ENCODE measurements around the gene RBM4.
A peak's percentile ranks its signal among the peaks of the same experiment; 100 is the strongest.
"Not testable (repeated sequence)": the region's sequence is repeated elsewhere in the genome, so short reads cannot be mapped to it uniquely, and the experiment has no call there.

Gene RBM4, protein sequence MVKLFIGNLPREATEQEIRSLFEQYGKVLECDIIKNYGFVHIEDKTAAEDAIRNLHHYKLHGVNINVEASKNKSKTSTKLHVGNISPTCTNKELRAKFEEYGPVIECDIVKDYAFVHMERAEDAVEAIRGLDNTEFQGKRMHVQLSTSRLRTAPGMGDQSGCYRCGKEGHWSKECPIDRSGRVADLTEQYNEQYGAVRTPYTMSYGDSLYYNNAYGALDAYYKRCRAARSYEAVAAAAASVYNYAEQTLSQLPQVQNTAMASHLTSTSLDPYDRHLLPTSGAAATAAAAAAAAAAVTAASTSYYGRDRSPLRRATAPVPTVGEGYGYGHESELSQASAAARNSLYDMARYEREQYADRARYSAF

GRCh38 chr11:66638177-66639065 lies at the start of gene RBM4:
RBM4 (plus strand) TSS chr11:66638703; CDS start chr11:66639712, 1,009 bp downstream.
- peak; percentile 99 for DNase-seq (ENCODE audit: low read depth)

- DNase-seq (ENCODE audit: low read depth) = not testable (repeated sequence)
These were observed 49.2 kb upstream of the RBM4 start for GRCh38 chr11:66589315-66589714.

DNA sequence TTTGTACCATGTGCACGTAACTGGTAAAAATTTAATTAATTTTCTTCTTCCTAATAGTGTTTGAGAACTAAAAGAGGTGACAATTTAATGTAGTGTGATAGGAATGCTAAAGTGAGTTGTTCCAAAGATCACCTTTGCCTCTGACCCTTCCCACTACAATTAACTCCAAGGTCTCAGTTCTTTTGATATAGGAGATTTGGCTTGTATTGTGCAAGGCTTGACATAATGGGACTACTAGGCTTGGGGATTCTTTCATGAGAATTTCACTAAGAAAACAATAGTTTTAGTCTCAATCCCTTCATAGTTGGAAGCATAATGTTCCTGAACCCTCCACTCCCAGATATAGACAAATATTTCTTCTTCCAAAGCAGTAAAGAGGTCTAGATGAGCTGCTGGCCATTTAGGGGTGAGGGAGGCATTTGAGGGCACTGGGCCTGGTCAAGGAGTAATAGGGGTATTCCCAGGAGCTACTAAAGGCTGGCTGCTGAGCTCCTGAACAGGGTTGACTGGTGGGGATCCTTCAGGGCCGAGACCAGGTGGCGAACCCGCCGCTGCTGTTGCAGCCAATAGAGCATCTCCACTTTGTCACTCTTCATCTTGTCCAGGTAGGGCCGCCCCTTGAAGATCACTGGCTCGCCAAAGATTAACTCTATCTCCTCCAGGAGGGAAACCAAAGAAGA lies 48.4 kb upstream of the RBM4 start:
- DNase-seq (ENCODE audit: low read depth) = no peak

GRCh38 chr11:66591175-66591574 lies 47.3 kb upstream of the RBM4 start:
- DNase-seq (ENCODE audit: low read depth) = no peak

- DNase-seq (ENCODE audit: low read depth) = peak; percentile 67
These were observed 45.8 kb upstream of the RBM4 start, which contains the start of the genes CCDC87 and CCS for GRCh38 chr11:66592457-66593302. CCDC87 (minus strand) TSS chr11:66593063; CDS start chr11:66593015, 48 bp downstream. CCS (plus strand) TSS chr11:66593185; CDS start chr11:66593262, 77 bp downstream.

- DNase-seq (ENCODE audit: low read depth) = no peak
These were observed 45.2 kb upstream of the RBM4 start for GRCh38 chr11:66593303-66593635.

DNA sequence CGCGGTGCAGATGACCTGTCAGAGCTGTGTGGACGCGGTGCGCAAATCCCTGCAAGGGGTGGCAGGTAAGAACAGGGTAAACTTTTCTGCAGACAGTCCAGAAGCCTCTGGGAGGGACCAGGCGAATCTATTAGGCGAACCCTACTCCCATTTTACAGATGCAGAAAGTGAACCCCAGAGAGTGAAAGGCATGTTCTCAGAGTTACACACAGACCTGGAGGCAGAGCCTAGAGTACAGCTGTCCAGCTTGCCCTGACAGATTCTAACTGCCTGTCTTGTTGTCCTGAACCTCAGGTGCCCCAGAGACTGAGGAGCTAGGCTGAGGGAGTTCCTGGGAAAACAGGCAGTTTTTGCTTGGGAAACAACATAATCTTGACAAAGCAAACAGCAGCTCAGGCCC lies 44.9 kb upstream of the RBM4 start:
- DNase-seq (ENCODE audit: low read depth) = no peak

DNA sequence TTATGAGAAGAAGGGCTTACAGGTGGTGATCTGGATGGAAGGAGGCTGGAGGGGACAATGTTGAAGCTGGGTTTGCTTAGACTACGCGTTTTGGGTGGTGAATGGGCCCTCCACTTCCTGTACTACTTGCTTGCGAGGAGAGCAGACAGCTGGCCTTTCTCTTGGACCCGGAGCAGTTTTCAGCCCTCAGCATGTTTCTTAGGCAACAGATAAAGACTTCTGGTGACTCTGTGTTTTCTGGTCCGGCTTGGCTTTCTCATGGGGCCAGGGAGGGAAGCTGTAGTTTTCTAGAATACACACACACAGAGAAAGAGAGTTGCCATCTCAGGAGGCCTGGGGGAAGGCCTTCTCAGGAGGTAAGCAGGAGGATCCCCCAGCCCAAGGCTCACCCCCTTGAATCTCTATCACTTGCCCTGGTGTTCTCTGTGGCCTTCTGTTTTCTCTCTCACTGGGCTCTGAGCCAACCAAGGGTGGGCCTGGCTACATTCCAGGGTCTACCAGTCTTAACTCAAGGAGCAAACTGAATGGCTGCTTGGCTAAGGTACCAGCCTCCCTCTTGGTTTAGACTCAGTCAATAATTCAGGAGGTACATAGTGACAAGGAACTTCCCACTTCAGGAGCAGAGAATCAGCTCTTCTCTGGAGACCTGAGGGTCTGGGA lies 43.1 kb upstream of the RBM4 start:
- no peak for DNase-seq (ENCODE audit: low read depth)

DNA sequence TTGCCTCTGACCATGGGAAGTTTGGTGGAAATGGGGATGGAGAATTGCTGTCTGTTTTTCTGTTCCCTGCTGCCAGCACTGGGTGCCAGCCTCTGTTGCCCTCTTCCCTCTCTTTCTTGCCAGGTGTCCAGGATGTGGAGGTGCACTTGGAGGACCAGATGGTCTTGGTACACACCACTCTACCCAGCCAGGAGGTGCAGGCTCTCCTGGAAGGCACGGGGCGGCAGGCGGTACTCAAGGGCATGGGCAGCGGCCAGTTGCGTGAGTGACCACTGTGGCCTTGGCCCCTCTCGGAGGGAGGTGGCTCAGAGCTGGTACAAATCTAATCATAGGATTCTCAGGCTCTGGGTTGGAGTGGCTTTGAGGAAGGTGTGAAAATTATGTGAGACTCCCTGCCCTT lies 39.5 kb upstream of the RBM4 start:
- no peak for DNase-seq (ENCODE audit: low read depth)

DNA sequence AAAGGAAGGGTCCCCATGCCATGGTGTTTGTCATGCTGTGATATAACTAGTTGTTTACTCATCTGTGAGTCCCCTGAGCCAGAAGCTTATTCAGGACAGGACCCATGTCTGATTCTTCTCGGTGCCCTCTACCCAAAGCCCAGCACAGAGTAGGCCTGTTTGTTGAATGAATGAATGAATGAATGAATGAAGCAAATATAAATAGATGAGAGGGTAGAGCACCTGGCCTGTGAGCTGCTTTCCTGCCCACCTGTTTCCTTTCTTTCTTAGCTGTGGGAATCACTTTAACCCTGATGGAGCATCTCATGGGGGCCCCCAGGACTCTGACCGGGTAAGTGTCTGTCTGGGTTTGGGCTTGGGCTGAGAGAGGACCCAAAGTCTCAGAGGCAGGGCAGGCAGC lies 38.3 kb upstream of the RBM4 start:
- no peak for DNase-seq (ENCODE audit: low read depth)

- no peak for DNase-seq (ENCODE audit: low read depth)
These were observed 37.8 kb upstream of the RBM4 start for GRCh38 chr11:66600631-66601233.

GRCh38 chr11:66603072-66603471 lies 35.4 kb upstream of the RBM4 start:
- DNase-seq (ENCODE audit: low read depth) = no peak

DNA sequence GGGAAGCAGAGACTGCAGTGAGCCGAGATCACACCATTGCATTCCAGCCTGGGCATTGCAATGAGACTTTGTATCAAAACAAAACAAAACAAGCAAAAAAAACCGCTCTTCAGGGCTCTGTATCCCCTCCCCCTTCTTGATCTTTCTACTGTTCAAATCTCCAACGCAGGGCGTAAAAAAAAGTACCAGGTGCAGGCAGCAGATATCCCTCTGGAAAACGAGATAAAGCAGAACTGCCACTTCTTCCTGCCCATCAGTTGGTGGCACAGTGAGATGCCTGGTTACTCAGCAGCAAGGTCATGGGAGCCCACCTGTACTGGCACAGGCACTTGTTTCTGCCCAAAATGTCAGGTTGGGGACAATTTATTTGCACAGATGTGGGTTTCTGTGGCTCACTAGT lies 34.3 kb upstream of the RBM4 start:
- DNase-seq (ENCODE audit: low read depth) = no peak

DNA sequence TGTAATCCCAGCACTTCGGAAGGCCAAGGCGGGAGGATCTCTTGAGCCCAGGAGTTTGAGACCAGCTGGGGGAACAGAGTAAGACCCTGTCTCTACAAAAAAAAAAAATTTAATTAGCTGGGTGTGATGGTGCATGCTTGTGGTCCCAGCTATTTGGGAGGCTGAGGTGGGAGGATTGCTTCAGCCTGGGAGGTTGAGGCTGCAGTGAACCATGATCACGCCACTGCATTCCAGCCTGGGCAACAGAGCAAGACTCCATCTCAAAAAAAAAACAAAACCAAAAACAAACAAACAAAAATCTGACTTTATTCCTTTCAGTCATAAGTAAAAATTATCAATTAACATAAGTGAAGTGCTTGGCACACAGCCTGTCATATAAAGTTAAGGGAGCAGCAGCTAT lies 31.9 kb upstream of the RBM4 start:
- DNase-seq (ENCODE audit: low read depth) = not testable (repeated sequence)

GRCh38 chr11:66607126-66607834 lies 31.2 kb upstream of the RBM4 start:
- peak; percentile 15 for DNase-seq (ENCODE audit: low read depth)

DNA sequence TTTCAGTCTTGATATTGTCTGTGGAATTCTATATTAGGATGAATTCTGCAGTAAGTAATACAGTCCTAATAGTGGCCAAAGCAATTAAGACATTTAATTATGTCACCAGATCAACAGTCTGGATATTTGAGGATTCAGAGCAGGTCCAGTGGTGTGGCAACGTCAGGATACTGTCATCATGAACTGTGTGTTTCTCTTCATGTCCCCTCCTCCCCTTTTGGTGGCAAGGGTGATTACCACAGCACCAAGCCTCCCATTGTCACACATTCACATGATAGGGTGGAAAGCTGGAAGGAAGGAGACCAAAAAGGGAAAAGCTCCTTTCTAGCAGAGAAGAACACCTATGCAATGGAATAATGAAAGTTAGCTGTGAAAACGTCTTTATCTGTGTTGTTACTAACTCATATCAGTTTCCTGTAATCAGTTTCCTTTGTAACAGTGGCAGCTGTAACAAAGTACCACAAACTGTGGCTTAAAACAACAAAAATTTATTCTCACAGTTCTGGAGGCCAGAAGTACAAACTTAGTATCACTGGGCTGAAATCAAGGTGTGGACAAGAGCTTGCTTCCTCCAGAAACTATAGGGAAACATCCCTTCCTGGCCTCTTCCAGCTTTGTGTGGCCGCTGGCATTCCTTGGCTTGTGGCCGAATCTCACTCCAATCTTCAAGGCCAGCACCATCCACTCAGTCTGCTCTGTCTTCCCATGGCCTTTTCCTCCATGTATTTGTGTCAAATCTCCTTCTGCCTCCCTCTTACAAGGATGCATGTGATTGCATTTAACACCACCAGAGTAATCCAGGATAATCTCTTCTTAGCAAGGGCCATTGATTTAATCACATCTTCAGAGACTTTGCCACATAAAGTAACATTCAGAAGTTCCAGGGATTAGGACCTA lies 28.5 kb upstream of the RBM4 start:
- DNase-seq (ENCODE audit: low read depth) = no peak

DNA sequence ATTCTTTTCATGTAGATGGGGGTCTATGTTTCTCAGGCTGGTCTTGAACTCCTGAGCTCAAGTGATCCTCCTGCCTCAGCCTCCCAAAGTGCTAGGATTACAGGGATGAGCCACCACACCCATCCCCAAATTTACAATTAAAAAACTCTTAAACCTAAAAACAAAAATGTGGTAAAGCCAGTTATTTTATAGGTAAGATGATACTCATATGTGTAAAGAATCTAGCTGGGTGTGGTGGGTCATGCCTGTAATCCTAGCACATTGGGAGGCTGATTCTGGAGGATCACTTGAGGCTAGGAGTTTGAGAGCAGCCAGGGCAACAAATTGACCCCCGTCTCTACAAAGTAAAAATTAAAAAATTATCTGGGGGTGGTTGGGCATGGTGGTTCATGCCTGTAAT lies 26.0 kb upstream of the RBM4 start:
- no peak for DNase-seq (ENCODE audit: low read depth)

GRCh38 chr11:66614073-66614472 lies 24.4 kb upstream of the RBM4 start:
- no peak for DNase-seq (ENCODE audit: low read depth)
